GM21381 (cell line): Measurements from ENCODE around the gene IQGAP2.
"Not testable (repeated sequence)": the region's sequence is repeated elsewhere in the genome, so short reads cannot be mapped to it uniquely, and the experiment has no call there.

Experiments used
- ATAC-seq: cut with Tn5 transposase; IDR thresholded peaks from one replicate; pipeline ENCODE4 v1.9.1; 2021; ENCODE audit warnings: mild to moderate bottlenecking, moderate library complexity; ENCODE audit not compliant: unreplicated experiment

IQGAP2 gene

GRCh38 chr5:76532052-76532451, 129.0 kb downstream of the IQGAP2 start:
- ATAC-seq: no peak

- ATAC-seq: no peak
Observed at GRCh38 chr5:76532973-76533372, 129.9 kb downstream of the IQGAP2 start.

GRCh38 chr5:76535577-76535976, 132.5 kb downstream of the IQGAP2 start:
- no peak for ATAC-seq

- no peak for ATAC-seq
Observed at GRCh38 chr5:76537073-76537543, 134.0 kb downstream of the IQGAP2 start.

DNA sequence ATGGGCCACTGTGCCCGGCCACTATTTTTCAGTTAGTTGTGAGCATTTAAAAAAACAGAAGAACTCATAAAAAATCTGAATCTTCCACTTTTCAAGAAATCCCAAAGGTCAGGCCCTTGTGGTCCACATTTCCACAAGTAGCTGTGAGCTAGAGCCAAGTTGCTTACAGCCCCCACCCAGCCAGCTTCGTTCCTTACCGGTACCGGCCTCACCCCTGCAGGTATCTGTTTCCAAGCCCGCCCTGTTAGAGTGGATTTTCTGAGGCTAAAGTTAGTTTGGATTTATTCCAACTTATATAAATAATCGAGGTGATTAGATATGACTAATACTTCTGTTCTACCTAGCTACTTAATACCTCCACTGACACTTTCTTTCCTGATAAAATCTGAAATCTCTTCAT, 139.2 kb downstream of the IQGAP2 start:
- ATAC-seq: no peak

DNA sequence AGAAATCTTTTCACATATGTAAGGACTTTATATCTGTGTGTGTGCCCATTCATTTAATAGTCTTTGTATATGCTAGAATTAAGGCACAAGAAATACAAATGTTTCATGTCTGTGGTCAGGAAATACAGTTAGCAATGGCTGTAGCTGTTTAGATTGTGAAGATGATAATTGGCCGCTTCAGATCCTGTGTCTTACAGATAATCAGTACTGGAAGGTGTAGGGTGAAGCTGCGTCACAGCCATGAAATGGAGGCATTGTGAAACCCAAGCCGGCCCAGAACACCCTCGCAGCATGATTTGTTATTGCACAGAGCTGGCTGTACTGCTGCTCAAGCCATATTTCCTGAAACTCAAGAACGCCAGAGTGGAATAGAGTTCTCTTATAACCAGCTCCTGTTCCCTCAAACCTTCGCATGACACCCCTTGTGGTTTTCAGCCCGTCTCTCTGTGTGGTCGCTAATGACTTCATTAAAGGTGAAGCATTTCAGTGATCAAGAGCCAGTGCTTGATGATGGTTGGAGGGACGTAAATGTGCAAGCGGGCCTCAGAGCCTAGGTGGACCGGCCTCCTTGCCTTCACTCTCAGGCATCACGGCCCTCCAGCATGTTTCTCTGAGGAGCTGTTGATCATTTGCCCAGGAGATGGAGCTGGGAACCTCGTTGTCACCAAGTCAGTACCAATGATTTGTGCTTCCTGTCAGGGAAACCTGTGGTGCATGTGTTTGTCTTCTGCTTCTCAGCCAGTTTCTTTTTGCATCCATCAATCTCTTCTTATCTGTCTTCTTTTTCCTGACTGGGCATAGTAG, 140.0 kb downstream of the IQGAP2 start:
- ATAC-seq: no peak

DNA sequence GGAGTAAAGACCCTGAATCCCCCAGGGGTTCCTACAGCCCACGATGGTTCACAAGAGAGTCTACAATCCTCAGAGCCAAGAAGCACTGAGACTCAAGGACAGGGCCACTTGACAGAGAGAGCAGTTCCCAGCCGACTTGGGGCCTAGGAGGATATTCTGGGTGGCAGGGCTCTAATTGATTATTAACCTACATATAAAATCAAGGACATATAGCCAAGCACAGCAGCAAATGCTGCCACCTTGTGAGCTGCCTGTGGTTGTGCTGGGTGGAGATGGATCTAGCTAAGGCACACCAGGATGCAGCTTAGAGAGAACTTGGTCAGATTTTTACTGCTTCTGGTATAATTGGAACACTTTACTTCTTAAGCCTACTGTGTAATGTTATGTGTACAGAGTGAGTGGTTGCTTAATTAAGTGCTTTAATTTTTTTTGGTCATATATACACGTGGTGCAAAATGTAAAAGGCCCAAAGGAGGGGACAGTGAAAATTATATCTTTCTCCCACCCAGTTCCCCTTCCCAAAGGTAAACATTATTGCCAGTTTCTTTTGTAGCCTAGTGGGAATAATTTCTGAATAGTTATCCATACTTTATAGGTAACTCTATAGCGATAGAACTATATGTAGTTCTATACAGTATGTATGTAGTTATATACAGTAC, 141.3 kb downstream of the IQGAP2 start:
- ATAC-seq: no peak

- ATAC-seq: no peak
Observed at GRCh38 chr5:76545184-76545583, 142.1 kb downstream of the IQGAP2 start.

GRCh38 chr5:76546497-76547102, 143.5 kb downstream of the IQGAP2 start:
- ATAC-seq: no peak

DNA sequence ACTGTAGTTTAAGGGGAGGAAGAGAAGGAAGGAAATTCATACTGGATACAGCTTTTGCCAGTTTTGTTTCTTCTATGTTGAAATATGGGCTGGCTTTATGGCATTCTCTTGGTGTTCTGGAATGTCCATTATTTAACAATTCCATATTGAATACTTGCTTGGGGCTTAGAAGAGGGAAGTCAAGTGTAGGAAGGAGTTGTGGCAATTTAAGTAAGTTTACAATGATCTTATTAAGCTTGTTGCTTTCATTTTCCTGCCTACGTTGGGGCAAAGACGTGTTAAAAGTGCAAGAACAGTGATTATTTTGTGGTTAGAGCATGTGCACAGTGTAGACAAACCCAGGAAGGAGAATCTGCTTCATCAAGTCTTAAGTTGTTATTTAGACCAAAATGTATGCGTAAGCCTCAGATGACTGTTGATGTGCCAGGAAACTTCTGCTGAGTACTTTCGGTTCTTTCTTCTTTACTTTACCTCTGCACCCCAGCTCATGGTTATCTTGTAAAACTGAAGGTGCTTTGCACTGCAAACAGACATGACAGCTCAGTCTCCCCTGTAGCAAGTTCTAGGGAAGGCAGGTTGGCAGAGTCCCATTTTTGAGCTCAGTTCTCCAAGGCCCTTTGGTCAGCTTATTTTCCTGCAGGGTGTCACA, 144.3 kb downstream of the IQGAP2 start:
- ATAC-seq: peak; percentile 67

DNA sequence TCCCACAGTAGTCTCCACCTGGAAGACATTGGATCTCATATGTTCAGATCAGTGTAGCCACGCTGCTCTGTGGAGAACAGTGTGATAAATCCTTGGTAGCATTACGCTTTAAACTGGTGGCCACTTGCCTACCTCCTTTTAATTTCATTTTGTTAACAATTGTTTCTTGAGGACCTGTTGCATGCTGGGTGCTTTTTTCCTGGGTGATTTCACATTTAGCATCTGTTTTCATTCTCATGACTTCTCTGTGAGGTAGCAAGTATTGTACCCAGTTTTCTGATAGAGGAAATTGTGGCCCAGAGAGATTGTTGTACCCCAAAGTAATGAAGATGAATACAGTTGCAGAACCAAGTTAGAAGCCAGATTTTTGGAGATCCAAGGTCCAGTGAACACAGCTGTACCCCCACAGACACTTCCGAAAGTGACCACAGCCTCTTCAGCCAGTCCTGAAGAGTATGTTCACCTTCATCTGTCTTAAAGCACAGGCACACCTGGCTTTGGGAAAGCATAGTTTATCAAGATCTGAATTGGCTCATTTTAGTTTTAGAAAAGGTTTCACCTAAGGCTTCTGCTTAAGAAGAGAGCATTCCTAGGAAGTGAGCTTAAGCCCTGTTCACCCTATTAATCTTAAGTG, 144.9 kb downstream of the IQGAP2 start:
- ATAC-seq: no peak

DNA sequence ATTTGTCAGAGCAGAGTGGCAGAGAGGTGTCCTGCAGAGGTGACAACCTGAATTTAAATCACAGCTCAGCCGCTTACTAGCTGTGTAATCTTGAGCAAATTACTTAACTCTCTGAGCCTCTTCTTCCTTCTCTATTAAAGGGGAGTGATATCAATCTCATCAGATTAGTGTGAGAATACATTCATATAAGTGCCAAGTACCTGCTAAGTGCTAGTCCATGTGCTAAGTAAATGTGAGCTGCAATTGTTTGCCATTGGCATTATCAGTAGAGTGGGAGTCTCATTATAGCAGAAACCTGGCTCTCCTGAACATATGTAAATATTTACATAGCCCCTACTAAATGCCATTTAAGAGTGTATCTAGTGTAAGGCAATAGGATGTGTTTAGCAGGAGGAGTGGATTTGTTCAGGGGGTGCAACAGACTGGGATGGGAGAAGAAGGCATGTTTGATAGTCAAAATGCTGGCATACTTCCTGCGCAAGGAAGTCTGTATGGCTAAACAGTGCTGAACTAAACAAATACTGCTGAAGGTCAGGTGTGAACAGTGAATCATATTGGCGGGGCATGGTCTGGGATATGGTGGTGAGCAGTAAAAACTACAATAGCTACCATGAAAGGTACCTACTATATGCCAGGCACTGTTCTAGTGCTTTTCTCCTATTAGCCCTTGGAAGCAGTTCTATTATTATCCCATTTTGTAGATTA, 145.6 kb downstream of the IQGAP2 start:
- ATAC-seq: no peak

DNA sequence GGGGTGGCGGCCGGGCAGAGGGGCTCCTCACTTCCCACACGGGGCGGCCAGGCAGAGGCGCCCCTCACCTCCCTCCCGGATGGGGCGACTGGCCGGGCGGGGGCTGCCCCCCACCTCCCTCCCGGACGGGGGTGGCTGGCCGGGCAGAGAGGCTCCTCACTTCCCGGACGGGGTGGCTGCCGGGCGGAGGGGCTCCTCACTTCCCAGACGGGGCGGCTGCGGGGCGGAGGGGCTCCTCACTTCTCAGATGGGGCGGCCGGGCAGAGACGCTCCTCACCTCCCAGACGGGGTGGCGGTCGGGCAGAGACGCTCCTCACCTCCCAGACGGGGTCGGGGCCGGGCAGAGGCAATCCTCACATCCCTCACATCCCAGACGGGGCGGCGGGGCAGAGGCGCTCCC, 147.8 kb downstream of the IQGAP2 start:
- not testable (repeated sequence) for ATAC-seq

DNA sequence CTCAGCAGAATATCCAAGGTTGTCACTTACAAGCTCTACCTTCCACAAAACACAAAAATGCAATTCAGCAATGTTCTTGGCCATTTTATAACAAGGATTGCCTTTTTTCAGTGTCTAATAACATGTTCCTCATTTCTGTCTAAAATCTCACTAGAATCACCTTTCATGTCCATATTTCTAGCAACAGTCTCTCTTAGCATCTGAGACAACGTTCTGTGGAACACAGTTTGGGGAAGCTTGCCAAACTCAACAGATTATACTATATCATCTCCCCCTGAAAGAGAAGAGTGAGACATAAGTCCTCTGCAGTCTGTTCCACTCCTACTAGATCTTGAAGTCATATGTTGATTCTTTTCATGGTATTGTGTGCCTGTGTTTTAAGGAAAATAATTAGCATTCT, 149.5 kb downstream of the IQGAP2 start:
- ATAC-seq: no peak

- no peak for ATAC-seq
Observed at GRCh38 chr5:76553251-76553650, 150.2 kb downstream of the IQGAP2 start.

- no peak for ATAC-seq
Observed at GRCh38 chr5:76555114-76555513, 152.0 kb downstream of the IQGAP2 start.

DNA sequence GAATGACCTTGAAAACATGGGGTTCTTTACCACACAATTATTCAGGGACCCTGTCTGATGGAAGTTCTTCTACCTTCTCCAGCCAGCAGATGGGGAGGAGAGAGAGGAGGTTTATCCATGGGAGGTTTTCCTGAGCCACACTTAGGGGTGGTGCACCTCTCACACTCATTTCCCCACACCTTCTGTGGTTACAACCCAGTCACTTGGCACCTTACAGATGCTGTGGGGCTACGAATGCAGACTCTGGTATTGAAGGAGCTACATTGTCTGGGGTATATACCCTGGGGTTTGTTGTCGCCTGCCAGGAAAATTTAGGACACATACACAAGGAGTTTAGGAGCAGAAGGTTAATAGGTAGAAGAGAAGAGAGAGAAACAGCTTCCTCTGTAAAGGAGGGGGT, 152.6 kb downstream of the IQGAP2 start:
- ATAC-seq: no peak

- peak; percentile 85 for ATAC-seq
Observed at GRCh38 chr5:76556511-76557221, 153.6 kb downstream of the IQGAP2 start.

DNA sequence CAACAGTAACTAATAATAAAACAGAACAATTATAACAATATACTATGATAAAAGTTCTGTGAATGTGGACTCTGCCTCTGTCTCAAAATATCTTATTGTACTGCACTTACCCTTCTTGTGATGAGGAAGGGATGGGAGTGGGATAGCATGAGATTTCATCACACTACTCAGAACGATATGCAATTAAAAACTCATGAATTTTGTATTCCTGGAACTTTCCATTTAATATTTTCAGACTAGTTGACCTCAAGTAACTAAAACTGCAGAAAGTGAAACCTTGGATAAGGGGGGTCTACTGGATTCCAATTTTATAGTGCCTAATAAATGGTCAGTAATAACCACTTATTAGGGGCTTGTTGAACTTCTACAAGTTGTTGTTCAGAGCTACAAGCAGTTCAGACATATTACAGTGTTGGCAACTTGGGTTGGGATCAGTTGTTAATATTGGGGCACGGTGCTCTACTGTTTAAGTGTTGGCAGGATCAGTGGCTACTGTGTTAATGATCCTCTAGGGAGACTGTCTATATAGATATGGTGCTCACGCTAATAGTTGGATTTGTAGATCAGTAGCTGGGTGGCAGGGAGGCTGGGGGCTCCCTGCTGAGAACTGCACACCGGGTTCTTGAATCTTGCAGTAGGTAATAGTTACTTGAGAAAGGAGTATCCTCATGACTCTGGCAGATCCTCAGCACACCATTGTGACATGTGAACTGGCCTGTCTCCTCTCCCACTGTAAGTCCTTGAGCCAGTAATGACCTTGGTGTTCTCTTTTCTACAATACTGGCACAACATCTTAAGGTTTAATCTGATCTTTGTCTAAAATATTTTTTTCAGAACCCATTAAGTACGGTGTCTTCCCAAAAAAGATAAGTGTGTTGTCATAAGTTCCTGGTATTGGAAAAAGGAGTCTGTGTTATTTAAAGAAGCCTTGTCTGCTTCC, 158.1 kb downstream of the IQGAP2 start:
- no peak for ATAC-seq
